ENCODE measurements around the gene ATRIP. TPM values are rescaled to one million over a fixed set of nuclear protein-coding genes. Genes with fewer than 3 reads are reported as not detected.

Gene ATRIP
- polyA plus RNA-seq, 3 donors: 1.8 to 4.7 (median 2.8) TPM

- intact Hi-C loops (cut with micrococcal nuclease): no loop called here
- peaks cover 0 to 5% (median 0%) of the 10 kb centered on the region in 3 donors for H3K27me3 Mint-ChIP-seq (ENCODE audit: low read depth in 3 of 3)
- Histone ChIP-seq H3K27me3 (ENCODE audit: control insufficient read depth in 2 of 2, insufficient read depth in 2 of 2, low read length in 2 of 2) (no peaks in the 10 kb centered on the region), H2AFZ (ENCODE audit: insufficient read depth, low read depth, low read length, poor library complexity, severe bottlenecking) (no peak overlapping the region), H4K20me1 (ENCODE audit: insufficient read depth, low read length) (no peaks in the 10 kb centered on the region), H3K27ac (ENCODE audit: low read depth in 1 of 2, low read length in 2 of 2) (no peak overlapping the region), H3K9me3 (replicated peaks in 1 of 2; ENCODE audit: control insufficient read depth in 1 of 2, insufficient read depth in 1 of 2, low read length in 2 of 2) (no peaks in the 10 kb centered on the region), H3K9ac (ENCODE audit: insufficient read depth, low read length, poor library complexity, severe bottlenecking) (no peak overlapping the region), H3K79me2 (ENCODE audit: insufficient read depth, low read length) (no peaks in the 10 kb centered on the region), H3K4me1 (ENCODE audit: control insufficient read depth in 1 of 2, insufficient read depth in 2 of 2, low read length in 2 of 2) (no peaks in the 10 kb centered on the region), H3K36me3 (replicated peaks in 1 of 2; ENCODE audit: control insufficient read depth in 1 of 2, insufficient read depth in 2 of 2, low read length in 2 of 2) (no peaks in the 10 kb centered on the region), H3K4me3 (replicated peaks in 1 of 3; ENCODE audit: low read depth in 2 of 3, low read length in 3 of 3) (no peak overlapping the region), H3K4me2 (replicated peaks; ENCODE audit: extremely low read depth, low read length, poor library complexity, severe bottlenecking) (no peak overlapping the region)
- H3K9me3 Mint-ChIP-seq: peaks cover 0 to 2% (median 0%) of the 10 kb centered on the region in 7 donors
- no peak overlapping the region for H3K4me3 Mint-ChIP-seq
- TF ChIP-seq, protein P1, sequence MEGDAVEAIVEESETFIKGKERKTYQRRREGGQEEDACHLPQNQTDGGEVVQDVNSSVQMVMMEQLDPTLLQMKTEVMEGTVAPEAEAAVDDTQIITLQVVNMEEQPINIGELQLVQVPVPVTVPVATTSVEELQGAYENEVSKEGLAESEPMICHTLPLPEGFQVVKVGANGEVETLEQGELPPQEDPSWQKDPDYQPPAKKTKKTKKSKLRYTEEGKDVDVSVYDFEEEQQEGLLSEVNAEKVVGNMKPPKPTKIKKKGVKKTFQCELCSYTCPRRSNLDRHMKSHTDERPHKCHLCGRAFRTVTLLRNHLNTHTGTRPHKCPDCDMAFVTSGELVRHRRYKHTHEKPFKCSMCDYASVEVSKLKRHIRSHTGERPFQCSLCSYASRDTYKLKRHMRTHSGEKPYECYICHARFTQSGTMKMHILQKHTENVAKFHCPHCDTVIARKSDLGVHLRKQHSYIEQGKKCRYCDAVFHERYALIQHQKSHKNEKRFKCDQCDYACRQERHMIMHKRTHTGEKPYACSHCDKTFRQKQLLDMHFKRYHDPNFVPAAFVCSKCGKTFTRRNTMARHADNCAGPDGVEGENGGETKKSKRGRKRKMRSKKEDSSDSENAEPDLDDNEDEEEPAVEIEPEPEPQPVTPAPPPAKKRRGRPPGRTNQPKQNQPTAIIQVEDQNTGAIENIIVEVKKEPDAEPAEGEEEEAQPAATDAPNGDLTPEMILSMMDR (IDR thresholded peaks at IDR 0.05): no peak
- 98% methylated on average over 14 of the region's 17 CpGs for WGBS (ENCODE audit: insufficient coverage)
- H3K36me3 Mint-ChIP-seq: no peaks in the 10 kb centered on the region
- no peaks in the 10 kb centered on the region for H3K4me1 Mint-ChIP-seq
- DNase-seq: no peak
- no peak overlapping the region for H3K27ac Mint-ChIP-seq
These were observed 26.9 kb upstream of the ATRIP start for GRCh38 chr3:48419597-48419996.

GRCh38 chr3:48420561-48420960 lies 26.0 kb upstream of the ATRIP start:
- H3K4me3 ChIP-seq (replicated peaks in 1 of 3; ENCODE audit: low read depth in 2 of 3, low read length in 3 of 3): no peak overlapping the region
- no peaks in the 10 kb centered on the region for H3K27me3 ChIP-seq (ENCODE audit: control insufficient read depth in 2 of 2, insufficient read depth in 2 of 2, low read length in 2 of 2)
- no peaks in the 10 kb centered on the region for H3K79me2 ChIP-seq (ENCODE audit: insufficient read depth, low read length)
- Mint-ChIP-seq H3K27me3 (ENCODE audit: low read depth in 3 of 3) (peaks cover 0 to 4% (median 1%) of the 10 kb centered on the region in 3 donors), H3K4me3 (no peak overlapping the region), H3K9me3 (peaks cover 0 to 2% (median 0%) of the 10 kb centered on the region in 7 donors), H3K27ac (peak overlapping the region in 2 of 7 donors; percentile 58 to 70), H3K36me3 (no peaks in the 10 kb centered on the region), H3K4me1 (no peaks in the 10 kb centered on the region)
- H3K4me2 ChIP-seq (replicated peaks; ENCODE audit: extremely low read depth, low read length, poor library complexity, severe bottlenecking): no peak overlapping the region
- intact Hi-C loops (cut with micrococcal nuclease): no loop called here
- H4K20me1 ChIP-seq (ENCODE audit: insufficient read depth, low read length): no peaks in the 10 kb centered on the region
- 91% methylated on average over 14 of the region's 14 CpGs for WGBS (ENCODE audit: insufficient coverage)
- no peaks in the 10 kb centered on the region for H3K36me3 ChIP-seq (replicated peaks in 1 of 2; ENCODE audit: control insufficient read depth in 1 of 2, insufficient read depth in 2 of 2, low read length in 2 of 2)
- H3K9ac ChIP-seq (ENCODE audit: insufficient read depth, low read length, poor library complexity, severe bottlenecking): no peak overlapping the region
- H3K9me3 ChIP-seq (replicated peaks in 1 of 2; ENCODE audit: control insufficient read depth in 1 of 2, insufficient read depth in 1 of 2, low read length in 2 of 2): no peaks in the 10 kb centered on the region
- no peak for DNase-seq
- H3K4me1 ChIP-seq (ENCODE audit: control insufficient read depth in 1 of 2, insufficient read depth in 2 of 2, low read length in 2 of 2): no peaks in the 10 kb centered on the region
- TF ChIP-seq, protein P1 (IDR thresholded peaks at IDR 0.05): no peak
- no peak overlapping the region for H2AFZ ChIP-seq (ENCODE audit: insufficient read depth, low read depth, low read length, poor library complexity, severe bottlenecking)
- H3K27ac ChIP-seq (ENCODE audit: low read depth in 1 of 2, low read length in 2 of 2): no peak overlapping the region
